Karpas-422 (cell line): ENCODE measurements around the gene RIT2. TPM values are rescaled to one million over a fixed set of nuclear protein-coding genes. Genes with fewer than 3 reads are reported as not detected.
"Not testable (repeated sequence)": the region's sequence is repeated elsewhere in the genome, so short reads cannot be mapped to it uniquely, and the experiment has no call there.

ENCODE experiments used
- DNase-seq: peaks from one replicate; pipeline ENCODE4 v3.0.0-alpha.2; 2015
- H2AFZ ChIP-seq: fragments of 200-600 bp; sonication (generic); 2 replicates; pipeline ENCODE4 v1.6.1; 2014; ENCODE audit warnings: antibody characterized with exemption, low read length, mixed read lengths
- H3K27ac ChIP-seq: fragments of 200-600 bp; sonication (generic); 2 replicates; pipeline ENCODE4 v1.5.1; 2014; ENCODE audit warnings: mild to moderate bottlenecking, low read length, moderate library complexity
- H3K27me3 ChIP-seq: fragments of 200-600 bp; sonication (generic); 2 replicates; pipeline ENCODE4 v1.6.1; 2014; ENCODE audit warnings: low read length, mixed read lengths
- H3K36me3 ChIP-seq: fragments of 200-600 bp; sonication (generic); 2 replicates; pipeline ENCODE4 v1.6.1; 2014; ENCODE audit warnings: low read length, mixed read lengths; ENCODE audit not compliant: insufficient read depth
- H3K4me1 ChIP-seq: fragments of 200-600 bp; sonication (generic); 2 replicates; pipeline ENCODE4 v1.6.1; 2014; ENCODE audit warnings: mild to moderate bottlenecking, low read length, mixed read lengths
- H3K4me2 ChIP-seq: fragments of 200-600 bp; sonication (generic); 2 replicates; pipeline ENCODE4 v1.6.1; 2014; ENCODE audit warnings: low read length, low read depth, mild to moderate bottlenecking; ENCODE audit not compliant: poor library complexity, severe bottlenecking
- H3K4me3 ChIP-seq: fragments of 200-600 bp; sonication (generic); 2 replicates; pipeline ENCODE4 v1.5.1; 2014; ENCODE audit warnings: mild to moderate bottlenecking, antibody characterized with exemption, low read length, mixed read lengths
- H3K79me2 ChIP-seq: fragments of 200-600 bp; sonication (generic); 2 replicates; pipeline ENCODE4 v1.6.1; 2014; ENCODE audit warnings: mild to moderate bottlenecking, low read length, mixed read lengths
- H3K9ac ChIP-seq: fragments of 200-600 bp; sonication (generic); 2 replicates; pipeline ENCODE4 v1.6.0; 2014; ENCODE audit warnings: low read length
- H3K9me2 ChIP-seq: fragments of 200-600 bp; sonication (generic), shearing (Covaris generic); replicated peaks from 2 replicates; pipeline ENCODE4 v1.6.0; 2014; ENCODE audit warnings: mild to moderate bottlenecking, low read length, moderate library complexity; ENCODE audit not compliant: insufficient read depth
- H3K9me3 ChIP-seq: fragments of 300-700, 200-600 bp; sonication (generic); 2 replicates; pipeline ENCODE4 v1.6.1; 2014; ENCODE audit warnings: low read length, mixed read lengths
- H4K20me1 ChIP-seq: fragments of 200-600 bp; sonication (generic); 2 replicates; pipeline ENCODE4 v1.6.1; 2014; ENCODE audit warnings: mild to moderate bottlenecking, antibody characterized with exemption, low read length, low read depth; ENCODE audit not compliant: insufficient read depth
- total RNA-seq: library from RNA; depleted of rRNA; stranded (reverse); fragments of >200 nt; shearing (Covaris generic); gene quantifications from 2 replicates; pipeline ENCODE4 v1.2.3, GENCODE V29; 2014; ENCODE audit warnings: low replicate concordance

RIT2 gene
- total RNA-seq, 1 experiment from 2014 or later, result not detected

DNA sequence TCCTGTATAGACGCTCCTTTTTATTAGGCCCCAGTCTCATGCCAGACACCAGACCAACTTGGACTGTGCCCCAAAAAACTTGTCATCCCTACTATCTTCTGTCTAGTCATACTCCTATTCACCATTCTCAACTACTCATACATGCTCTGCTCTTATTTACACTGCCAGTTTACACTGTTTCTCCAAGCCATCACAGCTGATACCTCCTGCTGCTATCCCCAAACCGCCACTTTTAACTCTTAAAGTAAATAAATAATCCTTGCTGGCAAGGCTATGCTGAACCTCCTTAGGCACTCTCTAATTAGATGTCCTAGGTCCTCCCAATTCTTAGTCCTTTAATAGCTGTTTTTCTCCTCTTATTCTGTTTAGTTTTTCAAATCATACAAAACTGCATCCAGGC lies 374.2 kb downstream of the RIT2 start:
- H2AFZ ChIP-seq, H3K79me2 ChIP-seq, H3K27me3 ChIP-seq, H3K4me3 ChIP-seq, DNase-seq, H3K9ac ChIP-seq, H4K20me1 ChIP-seq, H3K36me3 ChIP-seq, H3K4me1 ChIP-seq, H3K27ac ChIP-seq, H3K9me3 ChIP-seq, H3K4me2 ChIP-seq, H3K9me2 ChIP-seq: not testable (repeated sequence)

DNA sequence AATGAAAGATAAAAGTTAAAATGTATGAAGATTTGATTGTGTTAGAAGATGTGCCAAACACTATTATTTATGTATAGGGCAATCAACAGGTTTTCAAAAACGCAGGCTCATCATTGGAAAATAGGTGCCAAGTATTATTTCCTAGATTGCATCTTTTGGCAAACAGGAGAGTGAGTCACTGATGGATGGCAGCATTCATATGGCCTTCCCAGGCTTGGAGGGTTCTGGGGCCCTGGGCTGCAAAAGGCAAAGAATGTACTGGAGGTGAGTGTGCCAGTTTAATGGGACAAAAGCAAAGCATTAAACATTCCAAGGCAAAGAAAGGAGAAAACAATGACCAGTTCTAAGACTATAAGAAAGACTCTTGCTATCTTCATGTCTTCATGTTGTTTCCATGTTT lies 379.4 kb downstream of the RIT2 start:
- no peak overlapping the region for H3K4me3 ChIP-seq
- DNase-seq, result no peak

GRCh38 chr18:42734520-42734919 lies 381.0 kb downstream of the RIT2 start:
- Histone ChIP-seq H3K4me3 (no peak overlapping the region), H3K9me2 (no peaks in the 10 kb centered on the region), H2AFZ (no peak overlapping the region), H3K27me3 (no peaks in the 10 kb centered on the region), H3K79me2 (no peaks in the 10 kb centered on the region), H3K9ac (no peak overlapping the region), H3K4me1 (no peaks in the 10 kb centered on the region), H3K9me3 (no peaks in the 10 kb centered on the region), H4K20me1 (no peaks in the 10 kb centered on the region), H3K27ac (no peak overlapping the region), H3K4me2 (no peak overlapping the region), H3K36me3 (no peaks in the 10 kb centered on the region)
- DNase-seq, result no peak

More for the DNA sequence above, 379.4 kb downstream of the RIT2 start:
- Histone ChIP-seq H3K79me2 (no peaks in the 10 kb centered on the region), H3K27ac (no peak overlapping the region), H3K9me3 (no peaks in the 10 kb centered on the region), H3K4me1 (no peaks in the 10 kb centered on the region), H3K4me2 (no peak overlapping the region), H2AFZ (no peak overlapping the region), H3K27me3 (no peaks in the 10 kb centered on the region), H3K9ac (no peak overlapping the region), H3K36me3 (no peaks in the 10 kb centered on the region), H3K9me2 (no peaks in the 10 kb centered on the region), H4K20me1 (no peaks in the 10 kb centered on the region)

GRCh38 chr18:42730272-42730671 lies 385.2 kb downstream of the RIT2 start:
- Histone ChIP-seq H3K9me2 (no peaks in the 10 kb centered on the region), H4K20me1 (no peaks in the 10 kb centered on the region), H3K9me3 (no peaks in the 10 kb centered on the region), H3K79me2 (no peaks in the 10 kb centered on the region), H3K4me2 (no peak overlapping the region), H3K27ac (no peak overlapping the region), H3K4me3 (no peak overlapping the region), H3K4me1 (no peaks in the 10 kb centered on the region), H3K27me3 (no peaks in the 10 kb centered on the region), H3K36me3 (no peaks in the 10 kb centered on the region), H2AFZ (no peak overlapping the region), H3K9ac (no peak overlapping the region)
- no peak for DNase-seq

DNA sequence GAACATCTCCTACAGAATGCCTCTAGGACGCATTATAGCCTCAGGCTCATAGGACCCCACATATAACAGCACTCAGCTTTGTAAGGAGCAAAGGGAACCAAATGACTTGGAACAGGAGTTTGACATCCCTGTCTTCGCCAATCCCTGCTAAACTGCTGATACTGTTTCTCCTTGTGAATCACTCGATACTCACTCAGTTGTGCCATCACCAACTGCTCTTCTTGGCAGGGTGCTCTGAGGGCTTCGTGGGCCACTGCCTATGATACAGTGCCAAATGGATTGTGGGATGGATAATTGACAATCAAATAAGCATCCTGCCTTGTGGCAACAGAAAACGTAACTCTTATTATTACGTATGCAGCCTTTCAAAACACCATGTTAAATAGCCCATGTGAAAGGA lies 396.3 kb downstream of the RIT2 start:
- no peak for DNase-seq
- H3K4me3 ChIP-seq, result no peak overlapping the region
- no peaks in the 10 kb centered on the region for H3K9me2 ChIP-seq
- no peaks in the 10 kb centered on the region for H3K36me3 ChIP-seq
- H3K27me3 ChIP-seq, result no peaks in the 10 kb centered on the region
- H3K4me2 ChIP-seq, result no peak overlapping the region
- H3K9me3 ChIP-seq, result peaks cover 4% of the 10 kb centered on the region; the same call in 1 of the 2 replicates
- no peaks in the 10 kb centered on the region for H4K20me1 ChIP-seq
- H3K79me2 ChIP-seq, result no peaks in the 10 kb centered on the region
- H3K4me1 ChIP-seq, result no peaks in the 10 kb centered on the region
- H3K9ac ChIP-seq, result no peak overlapping the region
- H3K27ac ChIP-seq, result no peak overlapping the region
- no peak overlapping the region for H2AFZ ChIP-seq

DNA sequence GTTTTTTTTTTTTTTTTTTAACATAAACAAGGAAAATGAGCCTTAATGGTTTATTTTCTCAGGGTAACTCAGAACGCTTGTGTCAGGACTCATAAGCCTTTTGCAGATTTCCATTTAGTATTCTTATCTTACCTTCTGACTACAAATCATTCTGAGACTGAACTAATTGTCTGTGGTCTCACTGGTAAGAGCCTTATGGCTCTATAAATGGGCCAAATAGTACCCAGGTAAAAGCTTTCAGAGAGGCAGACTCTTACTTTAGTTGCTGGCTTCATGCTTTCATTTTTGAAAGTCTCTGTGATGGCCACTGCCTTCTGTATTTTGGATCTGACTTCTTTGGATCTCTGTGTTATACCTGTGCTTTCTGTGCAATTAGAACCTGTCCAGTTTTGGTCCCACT lies 403.4 kb downstream of the RIT2 start:
- H3K27me3 ChIP-seq, result no peaks in the 10 kb centered on the region
- no peaks in the 10 kb centered on the region for H3K79me2 ChIP-seq
- no peak overlapping the region for H3K4me3 ChIP-seq
- H3K9me3 ChIP-seq, result peaks cover 13% of the 10 kb centered on the region
- DNase-seq, result no peak
- no peak overlapping the region for H3K9ac ChIP-seq
- H4K20me1 ChIP-seq, result no peaks in the 10 kb centered on the region
- no peak overlapping the region for H2AFZ ChIP-seq
- no peaks in the 10 kb centered on the region for H3K9me2 ChIP-seq
- H3K4me2 ChIP-seq, result no peak overlapping the region
- no peak overlapping the region for H3K27ac ChIP-seq
- H3K36me3 ChIP-seq, result no peaks in the 10 kb centered on the region
- H3K4me1 ChIP-seq, result no peaks in the 10 kb centered on the region

DNA sequence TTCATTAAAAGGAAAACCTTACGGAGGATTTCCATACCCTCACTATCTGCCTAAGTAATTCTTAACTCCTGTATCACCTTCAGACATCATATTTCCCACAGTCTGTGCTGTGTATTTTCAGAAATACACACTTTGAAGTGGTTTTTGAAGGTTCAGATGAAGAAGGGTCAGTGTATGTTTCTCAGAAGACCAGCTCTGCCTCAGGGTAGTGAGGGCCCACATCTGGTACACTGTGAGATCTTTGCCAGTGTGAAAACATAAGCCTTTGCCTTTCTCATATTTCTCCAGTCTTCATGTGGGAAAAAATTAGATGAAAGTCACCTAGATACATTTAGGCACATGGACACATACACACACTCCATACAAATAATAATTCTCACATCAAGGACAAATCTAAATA lies 408.4 kb downstream of the RIT2 start:
- no peaks in the 10 kb centered on the region for H3K4me1 ChIP-seq

DNA sequence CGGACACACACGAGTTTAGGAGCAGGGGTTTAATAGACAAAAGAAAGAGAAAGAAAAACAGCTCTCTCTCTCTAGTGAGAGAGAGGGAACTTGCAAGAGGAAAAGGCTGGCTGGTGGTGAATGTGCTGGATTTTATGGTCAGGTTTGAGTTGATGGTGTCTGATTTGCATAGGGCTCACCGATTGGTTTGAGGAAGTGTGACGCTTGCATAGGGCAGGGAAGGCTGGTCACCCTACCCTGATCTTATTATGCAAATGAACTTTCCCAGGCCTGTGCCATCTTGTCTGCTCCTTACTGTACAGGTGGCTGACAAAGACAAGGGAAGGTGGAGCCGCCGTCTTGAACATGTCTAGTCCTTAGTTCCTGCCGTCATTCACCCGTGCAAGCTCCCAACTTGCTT lies 408.9 kb downstream of the RIT2 start:
- Histone ChIP-seq H3K4me1 (no peaks in the 10 kb centered on the region), H4K20me1 (no peaks in the 10 kb centered on the region), H3K9me2 (no peaks in the 10 kb centered on the region), H2AFZ (no peak overlapping the region), H3K36me3 (no peaks in the 10 kb centered on the region), H3K4me2 (no peak overlapping the region), H3K9ac (no peak overlapping the region), H3K27ac (no peak overlapping the region), H3K4me3 (no peak overlapping the region), H3K79me2 (no peaks in the 10 kb centered on the region), H3K27me3 (no peaks in the 10 kb centered on the region), H3K9me3 (peaks cover 24% of the 10 kb centered on the region)
- DNase-seq, result no peak

More for the DNA sequence above, 408.4 kb downstream of the RIT2 start:
- Histone ChIP-seq H3K36me3 (no peaks in the 10 kb centered on the region), H3K27me3 (no peaks in the 10 kb centered on the region), H3K27ac (no peak overlapping the region), H3K4me2 (no peak overlapping the region), H4K20me1 (no peaks in the 10 kb centered on the region), H3K9me3 (peaks cover 22% of the 10 kb centered on the region), H3K9ac (no peak overlapping the region), H3K79me2 (no peaks in the 10 kb centered on the region), H3K4me3 (no peak overlapping the region), H2AFZ (no peak overlapping the region), H3K9me2 (no peaks in the 10 kb centered on the region)
- DNase-seq, result no peak

DNA sequence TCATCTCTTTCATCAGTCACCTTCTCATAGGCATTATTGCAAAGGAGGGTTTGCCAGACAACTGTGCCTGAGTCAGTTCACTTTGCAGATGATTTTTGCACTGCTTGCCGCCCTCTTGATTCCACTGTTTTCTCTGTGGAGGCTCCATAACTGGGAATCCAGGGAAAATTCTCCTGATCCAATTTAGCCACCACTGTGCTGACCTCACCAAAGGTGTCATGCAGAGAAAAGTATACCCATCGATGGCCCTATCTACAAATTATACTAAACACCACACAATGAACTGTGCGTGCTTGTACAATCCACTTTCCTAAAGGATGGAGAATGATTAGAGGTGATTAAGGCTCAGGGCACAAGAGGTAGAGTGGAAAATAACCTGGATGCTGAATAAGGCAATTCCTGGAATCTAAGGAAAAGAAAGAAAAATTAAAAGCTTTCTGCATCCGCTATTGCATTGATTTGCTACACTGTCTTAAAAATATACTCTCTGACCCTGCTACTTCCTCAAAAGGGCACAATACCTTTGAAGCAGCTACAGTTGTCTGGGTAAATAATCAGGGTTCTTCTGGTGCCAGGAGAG lies 409.4 kb downstream of the RIT2 start:
- Histone ChIP-seq H3K27ac (no peak overlapping the region), H3K4me1 (no peaks in the 10 kb centered on the region), H3K4me3 (no peak overlapping the region), H4K20me1 (no peaks in the 10 kb centered on the region), H3K79me2 (no peaks in the 10 kb centered on the region), H3K9me3 (peaks cover 25% of the 10 kb centered on the region), H2AFZ (no peak overlapping the region), H3K27me3 (no peaks in the 10 kb centered on the region), H3K9me2 (no peaks in the 10 kb centered on the region), H3K36me3 (no peaks in the 10 kb centered on the region), H3K4me2 (no peak overlapping the region), H3K9ac (no peak overlapping the region)
- no peak for DNase-seq
